GM12801 (cell line): ENCODE results near the gene DALRD3.

Experiments
- CTCF ChIP-seq: IDR thresholded peaks from one replicate; pipeline ENCODE4 v1.5.1; 2011; ENCODE audit warnings: control low read depth; ENCODE audit not compliant: insufficient read length; ENCODE audit errors: extremely low read depth

The DALRD3 gene

GRCh38 chr3:49032646-49033304, 14.4 kb upstream of the DALRD3 start:
- TF ChIP-seq CTCF: no peak

DNA sequence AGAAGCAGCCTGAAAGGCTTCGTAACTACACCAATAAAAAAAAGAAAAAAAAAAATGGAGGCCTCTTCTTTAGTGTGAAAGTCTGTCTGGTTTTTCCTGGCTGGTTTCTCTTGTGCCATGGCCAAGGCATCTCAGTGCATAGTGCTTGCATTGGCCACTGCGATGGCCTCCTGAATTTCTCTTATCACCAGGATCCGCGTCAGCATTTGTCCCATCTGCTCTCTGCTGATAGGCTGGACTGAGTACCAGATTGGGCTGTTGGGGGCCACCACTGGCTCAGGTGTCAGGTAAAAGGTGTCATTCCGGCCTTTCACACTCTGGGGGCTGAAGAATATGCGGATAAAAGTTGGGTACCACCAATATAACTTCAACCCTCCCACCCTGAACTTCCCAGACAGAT, 11.9 kb upstream of the DALRD3 start:
- no peak for TF ChIP-seq CTCF

DNA sequence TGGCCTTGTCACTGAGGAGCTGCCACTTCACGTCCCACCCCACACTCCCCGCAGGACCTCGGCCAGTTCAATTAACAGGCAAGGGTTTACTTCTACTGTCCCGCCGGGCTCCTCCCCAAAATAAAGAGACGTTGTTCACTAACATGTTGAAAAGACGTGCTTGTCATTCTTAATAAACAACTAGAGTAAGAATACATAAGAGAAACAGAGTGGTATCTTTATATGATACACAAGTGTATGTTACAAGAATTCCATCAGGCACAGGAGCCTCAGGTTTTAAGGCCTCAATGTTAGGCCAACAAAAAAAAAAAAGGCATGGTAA, 11.1 kb upstream of the DALRD3 start:
- no peak for TF ChIP-seq CTCF

DNA sequence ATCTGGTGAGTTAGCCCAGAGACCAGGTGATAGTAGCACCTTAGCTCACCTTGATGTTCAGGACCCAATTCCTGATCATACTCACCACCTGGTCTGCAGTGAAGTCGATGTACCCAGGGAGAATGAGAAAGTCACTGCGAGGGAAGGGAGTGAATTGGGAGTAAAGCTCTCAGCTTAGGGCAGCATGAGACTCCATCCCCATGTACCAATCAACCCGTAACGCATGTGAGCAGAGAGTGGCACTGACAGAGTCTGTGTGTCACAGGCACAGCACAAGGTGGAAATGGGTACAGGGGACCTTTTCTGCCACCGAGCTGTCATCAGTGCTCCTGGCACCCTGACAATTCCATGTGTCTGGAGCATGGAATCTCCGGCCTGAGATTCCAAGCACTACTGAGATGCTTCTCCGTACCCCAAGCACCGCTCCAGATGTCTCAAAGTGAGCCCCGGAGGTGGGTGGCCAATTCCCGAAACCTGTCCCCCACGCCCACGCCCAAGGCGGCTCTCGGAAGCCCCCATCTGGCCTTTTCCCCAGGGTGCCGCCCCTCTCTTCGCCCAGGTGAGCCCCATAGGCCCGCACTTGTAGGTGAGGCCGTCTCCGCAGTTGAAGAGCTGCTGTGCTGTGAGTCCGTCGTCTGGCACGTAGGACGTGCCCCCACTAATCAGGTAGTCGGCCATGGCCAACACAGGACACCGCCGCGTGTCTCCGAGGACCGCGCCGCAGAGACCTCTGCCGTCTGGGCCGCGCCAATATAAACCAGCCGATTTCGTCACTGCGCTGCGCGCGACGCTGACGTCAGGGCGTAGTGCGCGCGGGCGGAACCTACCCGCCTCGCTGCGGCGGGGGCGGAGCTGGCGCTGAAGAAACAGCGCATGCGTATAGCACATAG, 10.5 kb upstream of the DALRD3 start, which contains the start of gene IMPDH2:
Gene IMPDH2, minus strand, starts transcription at position 726 of the 890 bp plus-strand sequence. Its CDS starts 48 bp downstream, at position 678.
- no peak for TF ChIP-seq CTCF

DNA sequence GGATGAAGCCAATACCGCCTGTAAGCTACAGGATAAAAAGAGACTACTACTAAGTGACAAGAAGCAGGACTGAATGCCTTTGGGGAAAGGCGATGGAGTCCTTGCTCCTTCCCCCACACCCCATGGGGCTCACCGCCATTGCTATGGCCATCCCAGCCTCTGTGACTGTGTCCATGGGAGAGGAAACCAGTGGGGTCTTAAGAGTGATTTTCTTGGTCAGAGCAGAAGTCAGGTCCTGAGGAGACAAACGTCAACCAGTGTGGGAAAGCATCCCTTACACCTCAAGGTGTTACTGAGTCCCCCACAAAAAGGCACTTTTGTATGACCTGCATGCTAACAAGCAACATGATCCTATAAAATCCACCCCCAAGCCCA, 9.9 kb upstream of the DALRD3 start:
- TF ChIP-seq CTCF: no peak

DNA sequence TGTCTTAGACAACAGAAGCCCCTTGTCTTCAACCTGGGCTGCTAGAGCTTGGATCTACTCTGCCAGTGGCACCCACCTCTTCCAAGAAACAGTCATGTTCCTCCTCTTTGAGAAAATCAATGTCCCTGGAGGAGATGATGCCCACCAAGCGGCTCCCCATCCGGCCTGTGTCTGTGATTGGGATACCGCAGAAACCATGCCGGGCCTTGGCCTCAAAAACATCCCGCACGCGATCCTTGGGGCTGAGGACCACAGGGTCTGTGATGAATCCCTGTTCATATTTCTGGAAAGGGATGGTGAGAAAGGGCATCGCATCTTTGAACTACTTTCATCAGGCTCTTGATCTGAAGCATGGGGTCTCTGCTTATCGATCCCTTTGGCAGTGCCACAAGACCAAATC, 9.3 kb upstream of the DALRD3 start:
- TF ChIP-seq CTCF: no peak

DNA sequence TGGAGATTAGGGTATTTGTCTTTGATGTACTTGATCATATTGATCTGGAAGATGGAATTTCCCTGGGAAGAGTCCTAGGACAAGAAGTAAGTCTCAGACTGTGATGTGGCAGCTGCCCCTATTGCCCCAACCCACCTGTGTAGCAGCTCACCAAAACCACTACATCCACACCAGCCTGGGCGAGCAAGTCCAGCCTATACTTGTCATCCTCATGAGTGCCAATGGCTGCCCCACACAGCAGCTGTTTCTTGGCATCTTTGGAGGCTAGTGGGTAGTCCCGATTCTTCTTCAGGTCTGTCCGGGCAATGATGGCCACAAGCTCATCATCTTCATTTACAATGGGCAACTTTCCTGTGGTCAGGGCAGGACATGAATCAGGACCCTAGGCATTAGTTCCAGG, 8.2 kb upstream of the DALRD3 start:
- no peak for TF ChIP-seq CTCF
